ENCODE measurements around the gene ARHGEF9.

Gene ARHGEF9

GRCh38 chrX:63635750-63636149, 149.3 kb downstream of the ARHGEF9 start:
- DNase-seq (ENCODE audit: insufficient read length, low spot score) (no peak), FAIRE-seq (no peak)
- TF ChIP-seq CTCF (IDR thresholded peaks at IDR 0.05; ENCODE audit: insufficient read depth, missing control alignments): no peak

- DNase-seq (ENCODE audit: insufficient read length, low spot score): no peak
- FAIRE-seq: no peak
- no peak for TF ChIP-seq CTCF (IDR thresholded peaks at IDR 0.05; ENCODE audit: insufficient read depth, missing control alignments)
Measured at GRCh38 chrX:63613531-63614028, 171.4 kb downstream of the ARHGEF9 start.

- DNase-seq (ENCODE audit: insufficient read length, low spot score): no peak
- FAIRE-seq: no peak
Measured at GRCh38 chrX:63585936-63586335, 199.1 kb downstream of the ARHGEF9 start.

More at GRCh38 chrX:63585936-63586335, 199.1 kb downstream of the ARHGEF9 start:
- no peak for TF ChIP-seq CTCF (IDR thresholded peaks at IDR 0.05; ENCODE audit: insufficient read depth, missing control alignments)
